A549 (cell line): Measurements from ENCODE around the gene DENND10. TPM values are rescaled to one million over a fixed set of nuclear protein-coding genes. Genes with fewer than 3 reads are reported as not detected.
A peak's percentile ranks its signal among the peaks of the same experiment; 100 is the strongest.

Source experiments
- ATAC-seq, 2 experiments: fragments of 200-7000 bp in 1 of 2; fragments of >200 bp in 1 of 2; cut with Nextera tagmentation in 1 of 2; cut with Tn5 transposase in 1 of 2; 3 replicates each; pipeline versions ENCODE4 v1.8.0 to v1.9.1; 2018 to 2020; ENCODE audit warnings: mild to moderate bottlenecking in 1 of 2, moderate library complexity in 1 of 2
- CTCF ChIA-PET: fragments of 300-600 bp; sonication (Branson Sonifier 250); formaldehyde crosslinking; extraction: SDS; loops from one replicate; lab custom pipeline; 2021; ENCODE audit warnings: antibody characterized with exemption, inconsistent platforms; lab: Yijun Ruan, JAX
- POLR2A ChIA-PET: fragments of 350-600 bp; formaldehyde crosslinking; extraction: SDS; loops from one replicate; lab custom pipeline; 2021; ENCODE audit warnings: antibody characterized with exemption, inconsistent platforms; lab: Yijun Ruan, JAX
- DNase-seq, 2 experiments: peaks; one replicate each; pipeline versions ENCODE4 v3.0.0 to v3.0.0-alpha.2; 2011 to 2016; ENCODE audit warnings: low read depth in 1 of 2, low spot score in 1 of 2
- FAIRE-seq: peaks from 2 replicates; lab custom pipeline; 2011; peaks lifted over from hg19 to GRCh38; lab: Jason Lieb, UNC
- H3K27ac ChIP-seq, 2 experiments: fragments of >200 bp; sonication (Bioruptor Twin); formaldehyde crosslinking; 3 replicates each; pipeline ENCODE4 v1.5.1; 2016 to 2017
- H3K4me1 ChIP-seq: fragments of >200 bp; sonication (Bioruptor Twin); formaldehyde crosslinking; 3 replicates; pipeline ENCODE4 v1.6.1; 2016
- H3K4me2 ChIP-seq: fragments of >200 bp; sonication (Bioruptor Twin); formaldehyde crosslinking; 3 replicates; pipeline ENCODE4 v1.6.1; 2016
- H3K4me3 ChIP-seq: fragments of >200 bp; sonication (Bioruptor Twin); formaldehyde crosslinking; 3 replicates; pipeline ENCODE4 v1.5.1; 2016
- H3K9me3 ChIP-seq: fragments of >200 bp; sonication (Bioruptor Twin); formaldehyde crosslinking; 3 replicates; pipeline ENCODE4 v1.6.1; 2016
- CBX8 ChIP-seq: fragments of 200-600 bp; sonication (generic); IDR thresholded peaks from 2 replicates; pipeline ENCODE4 v1.6.1; 2016
- EHMT2 ChIP-seq: fragments of 200-600 bp; sonication (generic); IDR thresholded peaks from 2 replicates; pipeline ENCODE4 v1.6.1; 2016; ENCODE audit warnings: antibody characterized with exemption, low read depth, mild to moderate bottlenecking, moderate library complexity
- ESRRA ChIP-seq: fragments of 150-350 bp; IDR thresholded peaks from 2 replicates; pipeline ENCODE4 v1.6.1; 2014; ENCODE audit warnings: mild to moderate bottlenecking, low read length, borderline replicate concordance
- FOSL2 ChIP-seq, 2 experiments: fragments of 450-650 bp in 1 of 2; fragments of >200 bp in 1 of 2; sonication (Bioruptor Twin) in 1 of 2; formaldehyde crosslinking; IDR thresholded peaks; 2 replicates each; pipeline versions ENCODE4 v1.5.0 to v1.6.1; 2016 to 2020; ENCODE audit warnings: mild to moderate bottlenecking in 1 of 2, moderate library complexity in 1 of 2
- GATA3 ChIP-seq: IDR thresholded peaks from 2 replicates; pipeline ENCODE4 v1.6.1; 2012; ENCODE audit warnings: borderline replicate concordance
- HDAC2 ChIP-seq: fragments of 200-600 bp; sonication (generic); IDR thresholded peaks from 2 replicates; pipeline ENCODE4 v1.6.1; 2016
- HOXA7 ChIP-seq: fragments of 250-450 bp; sonication (Bioruptor Pico); IDR thresholded peaks from 2 replicates; pipeline ENCODE4 v1.5.0; 2020; ENCODE audit warnings: mild to moderate bottlenecking, moderate library complexity
- HOXB13 ChIP-seq: fragments of 250-450 bp; sonication (Bioruptor Pico); IDR thresholded peaks from 2 replicates; pipeline ENCODE4 v1.5.0; 2020; ENCODE audit warnings: low read depth, mild to moderate bottlenecking, moderate library complexity
- HOXB5 ChIP-seq: fragments of 250-450 bp; sonication (Bioruptor Pico); IDR thresholded peaks from 2 replicates; pipeline ENCODE4 v1.5.0; 2020; ENCODE audit warnings: mild to moderate bottlenecking, moderate library complexity
- JUN ChIP-seq, 2 experiments: fragments of >200 bp; sonication (Bioruptor Twin); formaldehyde crosslinking; IDR thresholded peaks; 2 replicates in 1 of 2; 3 replicates in 1 of 2; pipeline ENCODE4 v1.6.1; 2016 to 2017
- JUNB ChIP-seq: fragments of >200 bp; sonication (Bioruptor Twin); formaldehyde crosslinking; IDR thresholded peaks from 2 replicates; pipeline ENCODE4 v1.6.1; 2016
- KDM5A ChIP-seq: fragments of 200-600 bp; sonication (generic); IDR thresholded peaks from 2 replicates; pipeline ENCODE4 v1.6.1; 2016; ENCODE audit warnings: antibody characterized with exemption, mild to moderate bottlenecking
- MAZ ChIP-seq: fragments of 150-350 bp; IDR thresholded peaks from 2 replicates; pipeline ENCODE4 v1.6.1; 2014; ENCODE audit warnings: antibody characterized with exemption, low read depth, low read length, borderline replicate concordance
- MYC ChIP-seq: IDR thresholded peaks from 2 replicates; pipeline ENCODE4 v1.6.1; 2012; ENCODE audit warnings: mild to moderate bottlenecking, inconsistent platforms, low read length, improper control_type of control experiment, borderline replicate concordance
- NFE2L2 ChIP-seq: fragments of 150-350 bp; conservative IDR thresholded peaks from 2 replicates; pipeline ENCODE4 v1.6.1; 2014; ENCODE audit warnings: low read length
- PHF8 ChIP-seq: fragments of 200-600 bp; sonication (generic); IDR thresholded peaks from 2 replicates; pipeline ENCODE4 v1.6.1; 2016; ENCODE audit warnings: low read depth, mild to moderate bottlenecking, antibody characterized with exemption, moderate library complexity, borderline replicate concordance
- POLR2A ChIP-seq: IDR thresholded peaks from 2 replicates; pipeline ENCODE4 v1.6.1; 2012; ENCODE audit warnings: mild to moderate bottlenecking, low read length
- RNF2 ChIP-seq: fragments of 200-600 bp; sonication (generic); IDR thresholded peaks from 2 replicates; pipeline ENCODE4 v1.6.1; 2016; ENCODE audit warnings: low read depth, mild to moderate bottlenecking, antibody characterized with exemption, moderate library complexity, borderline replicate concordance
- SMC3 ChIP-seq: fragments of >200 bp; sonication (Bioruptor Twin); formaldehyde crosslinking; IDR thresholded peaks from 3 replicates; pipeline ENCODE4 v1.6.1; 2018; ENCODE audit warnings: inconsistent platforms
- ZC3H11A ChIP-seq: fragments of 450-650 bp; IDR thresholded peaks from 2 replicates; pipeline ENCODE4 v1.6.1; 2014; ENCODE audit warnings: antibody characterized with exemption, mild to moderate bottlenecking
- ZNF302 ChIP-seq: fragments of 250-450 bp; sonication (Bioruptor Pico); IDR thresholded peaks from 2 replicates; pipeline ENCODE4 v1.9.0; 2021; ENCODE audit warnings: inconsistent platforms, mild to moderate bottlenecking, moderate library complexity
- WGBS: methylation state at CpG from one replicate; pipeline ENCODE4 v1.1.6; 2017; ENCODE audit errors: missing lambda C conversion rate; 5-methylcytosine and 5-hydroxymethylcytosine counted together
- polyA plus RNA-seq, 4 experiments: library from polyadenylated mRNA; depleted of rRNA in 3 of 4; stranded (reverse); fragments of >200 nt; fragmentation: RNase III in 1 of 4; extraction: RNeasy Plus Mini Kit Qiagen cat#74134 plus additional on column Dnase treatment in 1 of 4; gene quantifications; 2 replicates in 3 of 4; 3 replicates in 1 of 4; pipeline ENCODE4 v1.2.3, GENCODE V29; 2011 to 2017
- TF ChIP-seq, protein P1 (sequence below): IDR thresholded peaks from 2 replicates; pipeline ENCODE4 v1.6.1; 2012
- TF ChIP-seq, protein P2 (sequence below): IDR thresholded peaks from 2 replicates; pipeline ENCODE4 v1.6.1; 2012; ENCODE audit warnings: low read depth, borderline replicate concordance
- TF ChIP-seq, protein P3 (sequence below): fragments of 450-650 bp; IDR thresholded peaks from 2 replicates; pipeline ENCODE4 v1.6.1; 2014; ENCODE audit warnings: antibody characterized with exemption
- TF ChIP-seq, protein P4 (sequence below): fragments of >200 bp; sonication (Bioruptor Twin); formaldehyde crosslinking; IDR thresholded peaks from 3 replicates; pipeline ENCODE4 v1.6.1; 2016

DENND10 gene
- polyA plus RNA-seq, 2 of the 4 experiments (the other 2 are of a cell fraction), result 49.7 to 94.3 TPM

DNA sequence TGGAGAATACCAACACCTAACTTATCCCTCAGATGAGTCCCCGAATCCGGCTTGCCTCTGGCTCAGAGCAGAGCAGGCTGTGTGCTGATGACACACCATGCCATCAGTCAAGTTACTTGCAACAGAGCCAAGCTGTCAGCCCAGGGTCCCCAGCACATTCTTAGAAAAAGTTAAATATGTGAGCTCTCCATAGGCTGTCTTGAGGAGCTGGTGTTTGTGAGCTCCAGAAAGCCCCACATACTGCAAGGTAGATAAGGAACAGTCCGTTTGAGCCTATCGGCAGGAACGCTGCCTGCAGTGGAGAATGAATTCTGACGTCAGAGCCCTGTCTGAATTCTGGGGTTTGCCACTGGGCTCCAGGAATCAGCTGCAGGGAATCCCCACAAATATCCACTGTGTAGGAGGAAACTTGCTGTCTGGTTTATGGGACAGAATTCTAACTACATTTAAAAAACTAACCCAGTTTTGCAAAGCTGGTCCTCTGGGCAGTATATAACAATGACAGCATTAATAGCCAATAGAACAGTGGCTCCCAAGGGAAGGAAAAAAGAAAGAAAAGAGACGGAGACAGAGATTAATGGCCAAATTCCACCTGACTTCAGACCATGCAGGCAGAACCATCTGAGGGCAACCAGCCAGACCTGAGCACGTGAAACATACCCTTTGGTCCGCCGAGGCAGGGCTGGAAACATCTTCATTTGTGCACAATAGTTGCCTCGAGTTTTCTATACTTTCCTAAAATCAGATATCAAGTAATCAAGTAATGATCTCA is 58.0 kb downstream of the DENND10 start (continued):
- no peak for TF ChIP-seq HOXB5 (CRISPR knock-in tag)
- TF ChIP-seq KDM5A, result no peak
- TF ChIP-seq ZNF302 (CRISPR knock-in tag), result no peak

DNA sequence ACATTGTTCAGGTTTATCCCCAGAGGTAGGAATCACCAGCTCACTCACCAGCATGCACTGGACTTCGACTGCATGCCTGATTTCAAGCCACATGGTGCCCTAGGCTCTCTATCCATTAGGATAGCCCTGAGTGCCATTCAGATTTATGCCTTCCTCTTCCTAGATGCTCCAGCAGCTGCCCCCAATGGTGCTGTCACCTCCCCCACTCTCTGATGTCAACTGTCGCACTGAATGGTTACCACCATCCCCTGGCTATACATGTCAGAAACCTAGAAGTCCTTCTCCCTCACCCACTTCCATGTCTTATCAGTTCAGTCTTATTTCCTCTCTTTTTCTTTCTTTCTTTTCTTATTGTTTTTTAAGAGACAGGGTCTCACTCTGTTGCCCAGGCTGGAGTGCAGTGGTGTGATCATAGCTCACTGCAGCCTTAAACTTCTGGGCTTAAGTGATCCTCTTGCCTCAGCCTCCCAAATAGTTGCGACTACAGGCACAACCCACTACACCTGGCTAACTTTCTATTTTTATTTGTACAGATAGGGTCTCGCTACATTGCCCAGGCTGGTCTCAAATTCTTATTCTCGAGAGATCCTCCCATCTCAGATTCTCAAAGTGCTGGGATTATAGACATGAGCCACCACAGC is 58.7 kb downstream of the DENND10 start:
- Histone ChIP-seq H3K27ac (no peak overlapping the region), H3K9me3 (no peaks in the 10 kb centered on the region)
- FAIRE-seq (no peak), DNase-seq (no peak)
- TF ChIP-seq, protein P1, sequence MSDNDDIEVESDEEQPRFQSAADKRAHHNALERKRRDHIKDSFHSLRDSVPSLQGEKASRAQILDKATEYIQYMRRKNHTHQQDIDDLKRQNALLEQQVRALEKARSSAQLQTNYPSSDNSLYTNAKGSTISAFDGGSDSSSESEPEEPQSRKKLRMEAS, result no peak
- no peak for TF ChIP-seq ESRRA
- TF ChIP-seq FOSL2 (IDR thresholded peaks at IDR 0.05), result no peak
- TF ChIP-seq FOSL2 (CRISPR knock-in tag; IDR thresholded peaks at IDR 0.05), result no peak
- no peak for TF ChIP-seq HOXA7 (CRISPR knock-in tag)
- no peak for TF ChIP-seq CBX8
- no peak for TF ChIP-seq ZC3H11A
- TF ChIP-seq RNF2, result no peak
- TF ChIP-seq, protein P2, sequence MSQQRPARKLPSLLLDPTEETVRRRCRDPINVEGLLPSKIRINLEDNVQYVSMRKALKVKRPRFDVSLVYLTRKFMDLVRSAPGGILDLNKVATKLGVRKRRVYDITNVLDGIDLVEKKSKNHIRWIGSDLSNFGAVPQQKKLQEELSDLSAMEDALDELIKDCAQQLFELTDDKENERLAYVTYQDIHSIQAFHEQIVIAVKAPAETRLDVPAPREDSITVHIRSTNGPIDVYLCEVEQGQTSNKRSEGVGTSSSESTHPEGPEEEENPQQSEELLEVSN, result no peak
- no peak for TF ChIP-seq HDAC2
- TF ChIP-seq, all 56 proteins: peak for 0
- Histone ChIP-seq H3K4me3 (no peak overlapping the region), H3K4me1 (peaks cover 14% of the 10 kb centered on the region), H3K4me2 (no peak overlapping the region)
- CTCF ChIA-PET, result interaction anchor here (1.2 kb wide), 1 partner anchor 18 kb away, joined by 3 read pairs; no protein-coding TSS in a partner anchor
- WGBS, result 97% methylated on average over 5 of the region's 5 CpGs
- POLR2A ChIA-PET, result no interaction called here
- no peak for ATAC-seq

DNA sequence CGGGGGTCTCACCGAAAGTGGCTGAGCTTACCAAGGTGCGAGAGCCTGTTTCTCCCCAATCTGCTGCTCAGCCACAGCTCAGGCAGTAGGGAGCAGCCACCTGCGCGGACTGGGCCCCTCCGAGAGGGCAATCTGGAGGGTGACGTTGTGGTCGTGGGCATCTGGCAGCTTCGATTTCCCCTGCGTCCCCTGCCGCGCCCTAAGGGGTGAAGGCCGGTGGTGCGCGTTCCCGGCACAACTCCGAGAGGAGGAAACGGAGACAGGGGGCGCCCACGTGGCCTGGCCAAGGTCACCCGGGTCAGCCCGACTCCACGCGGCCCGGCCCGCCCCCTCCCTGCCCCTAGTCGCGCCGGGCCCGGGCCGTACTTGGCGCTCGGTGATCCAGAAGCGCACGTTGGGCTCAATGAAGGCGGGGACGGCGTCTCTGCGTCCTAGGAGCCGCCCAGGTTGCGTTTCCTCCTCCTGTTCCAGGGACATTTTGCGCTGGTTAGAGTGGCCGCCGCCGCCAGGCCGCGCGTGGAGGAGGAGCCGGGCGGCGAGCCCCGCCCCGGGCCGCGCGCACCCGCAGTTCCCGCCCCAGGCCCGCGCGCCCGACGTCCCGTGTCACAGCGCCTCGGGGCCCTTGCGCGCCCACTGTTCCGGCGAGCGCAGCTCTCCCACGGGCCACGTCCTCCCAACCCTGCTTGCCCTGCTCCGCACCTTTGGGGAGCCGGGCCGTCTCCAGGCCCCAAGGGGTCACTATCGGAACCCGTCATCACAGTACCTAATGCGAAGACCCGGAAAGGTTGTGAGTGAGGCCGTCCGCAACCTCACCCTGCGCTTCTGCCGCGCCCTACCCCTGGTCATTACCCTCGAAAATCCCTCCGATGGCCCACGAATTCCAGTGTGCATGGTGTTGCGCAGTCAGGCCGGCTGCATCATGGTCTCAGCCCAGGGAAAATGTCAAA is 61.5 kb downstream of the DENND10 start, which contains the start of gene SFXN4:
SFXN4 (minus strand) TSS at position 544 of the 947 bp plus-strand sequence; CDS start at position 477, 67 bp downstream.
- peak within 1 kb of the TSS; percentile 57 for H3K4me3 ChIP-seq
- FAIRE-seq, result no peak
- ChIA-PET CTCF (interaction anchor here (0.7 to 2.0 kb wide), 6 partner anchors 9 to 30 kb away, joined by 3 to 5 read pairs (median 3); no protein-coding TSS in a partner anchor), POLR2A (interaction anchor here (1.0 to 1.1 kb wide), 4 partner anchors 53 to 135 kb away, joined by 3 to 6 read pairs (median 4); partner anchors contain the start of gene DENND10)
- H3K4me1 ChIP-seq, result peaks cover 14% of the 10 kb centered on the region
- peak within 1 kb of the TSS; percentile 93 to 95 for H3K27ac ChIP-seq
- peak; percentile 57 to 76 for DNase-seq
- 4% methylated on average over 26 of the region's 90 CpGs for WGBS
- peak; percentile 82 to 92 for ATAC-seq
- no peaks in the 10 kb centered on the region for H3K9me3 ChIP-seq
- peak within 1 kb of the TSS; percentile 83 for H3K4me2 ChIP-seq
- TF ChIP-seq EHMT2, result no peak
- TF ChIP-seq, protein P3, sequence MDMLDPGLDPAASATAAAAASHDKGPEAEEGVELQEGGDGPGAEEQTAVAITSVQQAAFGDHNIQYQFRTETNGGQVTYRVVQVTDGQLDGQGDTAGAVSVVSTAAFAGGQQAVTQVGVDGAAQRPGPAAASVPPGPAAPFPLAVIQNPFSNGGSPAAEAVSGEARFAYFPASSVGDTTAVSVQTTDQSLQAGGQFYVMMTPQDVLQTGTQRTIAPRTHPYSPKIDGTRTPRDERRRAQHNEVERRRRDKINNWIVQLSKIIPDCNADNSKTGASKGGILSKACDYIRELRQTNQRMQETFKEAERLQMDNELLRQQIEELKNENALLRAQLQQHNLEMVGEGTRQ, result peak; percentile 80
- peak; percentile 68; the same call in 1 of the 2 replicates for TF ChIP-seq PHF8
- no peak for TF ChIP-seq HOXB13 (CRISPR knock-in tag)
- no peak for TF ChIP-seq NFE2L2
- no peak for TF ChIP-seq HDAC2
- no peak for TF ChIP-seq MAZ
- 0 out of 2 replicates have a peak, but pooled peaks have one; percentile 21 for TF ChIP-seq GATA3
- TF ChIP-seq, protein P1, result peak; percentile 99
- TF ChIP-seq, protein P2, result peak; percentile 76
- TF ChIP-seq MYC, result peak; percentile 94; the same call in 1 of the 2 replicates
- TF ChIP-seq JUN (IDR thresholded peaks at IDR 0.05), result peak; percentile 68 to 72; a peak in 3 of 5 replicates
- TF ChIP-seq ESRRA, result peak; percentile 89; the same call in 1 of the 2 replicates
- peak; percentile 23 for TF ChIP-seq POLR2A
- no peak for TF ChIP-seq JUNB
- TF ChIP-seq, protein P4, sequence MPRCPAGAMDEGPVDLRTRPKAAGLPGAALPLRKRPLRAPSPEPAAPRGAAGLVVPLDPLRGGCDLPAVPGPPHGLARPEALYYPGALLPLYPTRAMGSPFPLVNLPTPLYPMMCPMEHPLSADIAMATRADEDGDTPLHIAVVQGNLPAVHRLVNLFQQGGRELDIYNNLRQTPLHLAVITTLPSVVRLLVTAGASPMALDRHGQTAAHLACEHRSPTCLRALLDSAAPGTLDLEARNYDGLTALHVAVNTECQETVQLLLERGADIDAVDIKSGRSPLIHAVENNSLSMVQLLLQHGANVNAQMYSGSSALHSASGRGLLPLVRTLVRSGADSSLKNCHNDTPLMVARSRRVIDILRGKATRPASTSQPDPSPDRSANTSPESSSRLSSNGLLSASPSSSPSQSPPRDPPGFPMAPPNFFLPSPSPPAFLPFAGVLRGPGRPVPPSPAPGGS, result peak; percentile 71
- TF ChIP-seq SMC3, result 0 out of 3 replicates have a peak, but pooled peaks have one; percentile 16
